ENCODE results near the gene L3MBTL3.

The L3MBTL3 gene

GRCh38 chr6:130010387-130010786 is 8.0 kb upstream of the L3MBTL3 start:
- TF ChIP-seq SIN3A (IDR thresholded peaks at IDR 0.05; ENCODE audit: borderline replicate concordance, insufficient read depth, low read length) (no peak), REST (IDR thresholded peaks at IDR 0.05; ENCODE audit: insufficient read depth in 1 of 2, low read depth in 2 of 2, low read length in 2 of 2) (no peak), FOXP2 (optimal IDR thresholded peaks at IDR 0.05; ENCODE audit: borderline replicate concordance, extremely low read depth, extremely low read length, insufficient read depth) (no peak), TAF1 (IDR thresholded peaks at IDR 0.05; ENCODE audit: borderline replicate concordance, insufficient read depth, low read length) (no peak), POLR2AphosphoS5 (IDR thresholded peaks at IDR 0.05; ENCODE audit: low read depth, low read length) (no peak)

- TF ChIP-seq REST (IDR thresholded peaks at IDR 0.05; ENCODE audit: insufficient read depth in 1 of 2, low read depth in 2 of 2, low read length in 2 of 2) (no peak), SIN3A (IDR thresholded peaks at IDR 0.05; ENCODE audit: borderline replicate concordance, insufficient read depth, low read length) (no peak), TAF1 (IDR thresholded peaks at IDR 0.05; ENCODE audit: borderline replicate concordance, insufficient read depth, low read length) (no peak), FOXP2 (optimal IDR thresholded peaks at IDR 0.05; ENCODE audit: borderline replicate concordance, extremely low read depth, extremely low read length, insufficient read depth) (no peak), POLR2AphosphoS5 (IDR thresholded peaks at IDR 0.05; ENCODE audit: low read depth, low read length) (no peak)
These were observed 5.7 kb upstream of the L3MBTL3 start for GRCh38 chr6:130012728-130013127.

GRCh38 chr6:130018744-130019325 is 454 bp downstream of the L3MBTL3 start:
- no peak for TF ChIP-seq POLR2AphosphoS5 (IDR thresholded peaks at IDR 0.05; ENCODE audit: low read depth, low read length)
- TF ChIP-seq FOXP2 (optimal IDR thresholded peaks at IDR 0.05; ENCODE audit: borderline replicate concordance, extremely low read depth, extremely low read length, insufficient read depth): no peak
- no peak for TF ChIP-seq REST (IDR thresholded peaks at IDR 0.05; ENCODE audit: insufficient read depth in 1 of 2, low read depth in 2 of 2, low read length in 2 of 2)
- TF ChIP-seq TAF1 (IDR thresholded peaks at IDR 0.05; ENCODE audit: borderline replicate concordance, insufficient read depth, low read length): no peak
- TF ChIP-seq SIN3A (IDR thresholded peaks at IDR 0.05; ENCODE audit: borderline replicate concordance, insufficient read depth, low read length): no peak

- TF ChIP-seq FOXP2 (optimal IDR thresholded peaks at IDR 0.05; ENCODE audit: borderline replicate concordance, extremely low read depth, extremely low read length, insufficient read depth) (no peak), POLR2AphosphoS5 (IDR thresholded peaks at IDR 0.05; ENCODE audit: low read depth, low read length) (no peak), TAF1 (IDR thresholded peaks at IDR 0.05; ENCODE audit: borderline replicate concordance, insufficient read depth, low read length) (no peak), SIN3A (IDR thresholded peaks at IDR 0.05; ENCODE audit: borderline replicate concordance, insufficient read depth, low read length) (no peak)
These were observed 1.1 kb downstream of the L3MBTL3 start for GRCh38 chr6:130019326-130020072.

- TF ChIP-seq SIN3A (IDR thresholded peaks at IDR 0.05; ENCODE audit: borderline replicate concordance, insufficient read depth, low read length): no peak
- no peak for TF ChIP-seq TAF1 (IDR thresholded peaks at IDR 0.05; ENCODE audit: borderline replicate concordance, insufficient read depth, low read length)
- TF ChIP-seq POLR2AphosphoS5 (IDR thresholded peaks at IDR 0.05; ENCODE audit: low read depth, low read length): no peak
These were observed 1.9 kb downstream of the L3MBTL3 start for GRCh38 chr6:130020073-130020906.
